K562 (cell line): ENCODE measurements around the gene CEP43. TPM values are rescaled to one million over a fixed set of nuclear protein-coding genes. Genes with fewer than 3 reads are reported as not detected.

Experiments
- ATAC-seq: fragments of 200-7000 bp; cut with Tn5 transposase; 3 replicates; pipeline ENCODE4 v1.9.1; 2020; ENCODE audit warnings: moderate library complexity
- BruUV-seq: library from RNA; stranded (reverse); fragments of 400-500 nt; replicated peaks from 2 replicates; lab custom pipeline; 2021; lab: Mats Ljungman, UMichigan
- CTCF ChIA-PET: fragments of 300-600 bp; formaldehyde crosslinking; extraction: SDS; loops from one replicate; lab custom pipeline; 2021; ENCODE audit warnings: low intra/inter-chr PET ratio; lab: Yijun Ruan, JAX
- POLR2A ChIA-PET: fragments of 300-600, 350-650 bp; sonication (Branson Sonifier 250); formaldehyde crosslinking; extraction: SDS; loops from one replicate; lab custom pipeline; 2021; ENCODE audit warnings: antibody characterized with exemption, inconsistent platforms; lab: Yijun Ruan, JAX
- DNase-seq, 4 experiments: peaks; one replicate each; pipeline versions ENCODE4 v3.0.0 to v3.0.0-alpha.2; 2011 to 2018; ENCODE audit warnings: low spot score in 3 of 4, mixed read lengths in 3 of 4; ENCODE audit errors: extremely low read depth in 1 of 4
- FAIRE-seq: peaks from 2 replicates; lab custom pipeline; 2011; peaks lifted over from hg19 to GRCh38; lab: Jason Lieb, UNC
- H2AFZ ChIP-seq: 2 replicates; pipeline ENCODE4 v1.6.0; 2011; ENCODE audit warnings: low read depth, low read length, control low read depth, inconsistent platforms
- H3K27ac ChIP-seq: fragments of 200-600 bp; 3 replicates; pipeline ENCODE4 v1.8.0; 2011; ENCODE audit warnings: low read depth, mild to moderate bottlenecking, control low read depth, inconsistent platforms, low read length, moderate library complexity, mixed read lengths; ENCODE audit errors: extremely low read depth
- H3K27me3 ChIP-seq, 2 experiments: fragments of 300-600 bp in 1 of 2; 2 replicates in 1 of 2; 3 replicates in 1 of 2; pipeline versions ENCODE4 v1.6.0 to v1.8.0; 2011; ENCODE audit warnings: inconsistent platforms in 2 of 2, low read length in 2 of 2, mild to moderate bottlenecking in 1 of 2, mixed read lengths in 1 of 2, moderate library complexity in 1 of 2; ENCODE audit not compliant: control insufficient read depth in 2 of 2, insufficient read depth in 2 of 2
- H3K36me3 ChIP-seq: fragments of 300-600 bp; 3 replicates; pipeline ENCODE4 v1.8.0; 2011; ENCODE audit warnings: mild to moderate bottlenecking, low read length, inconsistent platforms; ENCODE audit not compliant: control insufficient read depth, insufficient read depth
- H3K4me1 ChIP-seq, 2 experiments: fragments of 200-600 bp in 1 of 2; replicated peaks in 1 of 2; 2 replicates in 1 of 2; 3 replicates in 1 of 2; pipeline versions ENCODE4 v1.5.1 to v1.8.0; 2011; ENCODE audit warnings: inconsistent platforms in 2 of 2, low read length in 2 of 2, mild to moderate bottlenecking in 1 of 2, mixed read lengths in 1 of 2, moderate library complexity in 1 of 2; ENCODE audit not compliant: control insufficient read depth in 2 of 2, insufficient read depth in 2 of 2
- H3K4me2 ChIP-seq: 2 replicates; pipeline ENCODE4 v1.6.1; 2011; ENCODE audit warnings: low read length, control low read depth, inconsistent platforms, mixed read lengths; ENCODE audit not compliant: insufficient read depth
- H3K4me3 ChIP-seq: fragments of 200-600 bp; sonication (generic), shearing (Covaris generic); 2 replicates; pipeline ENCODE4 v1.5.1; 2016; ENCODE audit warnings: control low read depth, inconsistent platforms
- H3K79me2 ChIP-seq: fragments of 200-600 bp; 3 replicates; pipeline ENCODE4 v1.8.0; 2011; ENCODE audit warnings: low read length, inconsistent platforms; ENCODE audit not compliant: control insufficient read depth, insufficient read depth
- H3K9ac ChIP-seq, 2 experiments: 2 replicates each; pipeline versions ENCODE4 v1.6.0 to v1.6.1; 2011; ENCODE audit warnings: low read depth in 2 of 2, low read length in 2 of 2, control low read depth in 1 of 2, inconsistent platforms in 1 of 2, mild to moderate bottlenecking in 1 of 2, mixed read lengths in 1 of 2; ENCODE audit not compliant: insufficient read depth in 1 of 2
- H3K9me1 ChIP-seq: one replicate; pipeline ENCODE4 v1.6.0; 2011; ENCODE audit warnings: inconsistent platforms, mild to moderate bottlenecking, low read length, moderate library complexity; ENCODE audit not compliant: control insufficient read depth, insufficient read depth
- H3K9me3 ChIP-seq: replicated peaks from 2 replicates; pipeline ENCODE4 v1.5.1; 2011; ENCODE audit warnings: low read depth, low read length, inconsistent platforms; ENCODE audit not compliant: control insufficient read depth, insufficient read depth
- H4K20me1 ChIP-seq: replicated peaks from 2 replicates; pipeline ENCODE4 v1.6.1; 2011; ENCODE audit warnings: low read length, inconsistent platforms, mixed read lengths; ENCODE audit not compliant: control insufficient read depth, insufficient read depth
- ADNP ChIP-seq: fragments of 200-800 bp; sonication (Bioruptor generic); IDR thresholded peaks from 2 replicates; pipeline ENCODE4 v1.6.1; 2016; ENCODE audit warnings: missing genetic modification characterization, missing compliant biosample characterization
- ARID1B ChIP-seq: fragments of 450-650 bp; IDR thresholded peaks from 2 replicates; pipeline ENCODE4 v1.6.1; 2016; ENCODE audit warnings: antibody characterized with exemption, mild to moderate bottlenecking, inconsistent platforms
- CBFA2T2 ChIP-seq: fragments of 450-650 bp; conservative IDR thresholded peaks from 2 replicates; pipeline ENCODE4 v1.6.1; 2017; ENCODE audit warnings: mild to moderate bottlenecking
- CBFA2T3 ChIP-seq: fragments of 450-650 bp; IDR thresholded peaks from 2 replicates; pipeline ENCODE4 v1.6.1; 2017
- GABPB1 ChIP-seq: sonication (generic); formaldehyde crosslinking; IDR thresholded peaks from 2 replicates; pipeline ENCODE4 v1.8.0; 2022; ENCODE audit warnings: mild to moderate bottlenecking, missing genetic modification reagents
- MEF2D ChIP-seq: conservative IDR thresholded peaks from 2 replicates; pipeline ENCODE4 v1.6.1; 2016; ENCODE audit warnings: low read depth, missing genetic modification characterization, missing compliant biosample characterization
- MTA2 ChIP-seq: fragments of 450-650 bp; IDR thresholded peaks from 2 replicates; pipeline ENCODE4 v1.6.1; 2016; ENCODE audit warnings: low read depth
- NR2C1 ChIP-seq, 2 experiments: fragments of 450-650 bp; IDR thresholded peaks; 2 replicates each; pipeline ENCODE4 v1.6.1; 2017; ENCODE audit warnings: mild to moderate bottlenecking in 2 of 2, antibody characterized with exemption in 1 of 2, inconsistent platforms in 1 of 2, missing compliant biosample characterization in 1 of 2, missing genetic modification characterization in 1 of 2
- SMARCA4 ChIP-seq: fragments of 450-650 bp; IDR thresholded peaks from 2 replicates; pipeline ENCODE4 v1.6.1; 2016
- SPI1 ChIP-seq: IDR thresholded peaks from 2 replicates; pipeline ENCODE4 v1.6.1; 2011; ENCODE audit warnings: low read depth, low read length, control low read depth, borderline replicate concordance
- TAL1 ChIP-seq: fragments of 450-650 bp; IDR thresholded peaks from 2 replicates; pipeline ENCODE4 v1.6.1; 2016; ENCODE audit warnings: mild to moderate bottlenecking
- TCF3 ChIP-seq: sonication (generic); formaldehyde crosslinking; IDR thresholded peaks from 2 replicates; pipeline ENCODE4 v1.4.0; 2020; ENCODE audit warnings: mild to moderate bottlenecking, missing genetic modification reagents
- ZNF24 ChIP-seq: fragments of 450-650 bp; IDR thresholded peaks from 2 replicates; pipeline ENCODE4 v1.6.1; 2016
- WGBS: fragments of 100-300 bp; shearing (Covaris generic); methylation state at CpG from one replicate; pipeline ENCODE4 v1.1.6; 2016; ENCODE audit warnings: low coverage, mixed read lengths; ENCODE audit not compliant: insufficient coverage; ENCODE audit errors: missing lambda C conversion rate; 5-methylcytosine and 5-hydroxymethylcytosine counted together
- in situ Hi-C: fragments of 300-500 bp; cut with MboI; formaldehyde crosslinking; loops from 4 replicates; pipeline ENCODE4 v1.15.0; 2018; ENCODE audit warnings: inconsistent platforms, mixed read lengths
- intact Hi-C: fragments of 100-400 bp; cut with micrococcal nuclease; formaldehyde crosslinking; loops from 2 replicates; pipeline ENCODE4 v1.14.2; 2022
- polyA plus RNA-seq, 8 experiments: library from polyadenylated mRNA; depleted of rRNA in 4 of 8; stranded (reverse) in 5 of 8; unstranded in 3 of 8; fragments of >200 nt; fragmentation: Nextera tagmentation in 2 of 8; fragmentation: Illumina TruSeq in 1 of 8; extraction: Ambion mirVana in 2 of 8; extraction: Trizol in 1 of 8; gene quantifications; 2 replicates each; pipeline versions ENCODE4 v1.2.1 to v1.2.3, GENCODE V29; 2011 to 2014; ENCODE audit warnings: inconsistent platforms in 1 of 8, missing spikeins in 1 of 8
- total RNA-seq, 7 experiments: library from RNA; depleted of rRNA in 6 of 7; stranded (reverse); fragments of >200 nt in 6 of 7; fragmentation: Illumina TruSeq in 2 of 7; extraction: Trizol in 2 of 7; gene quantifications; 2 replicates each; pipeline versions ENCODE4 v1.2.1 to v1.2.3, GENCODE V29; 2011 to 2021; ENCODE audit warnings: low replicate concordance in 1 of 7

Gene CEP43
- total and polyA plus RNA-seq, 9 of the 15 experiments (the other 6 are each of a cell fraction or from before 2014, with no cell fraction given) = 15.2 to 55.7 (median 47.4) TPM

- no peaks in the 10 kb centered on the region for H4K20me1 ChIP-seq
- BruUV-seq = no TSS peak
Measured at GRCh38 chr6:167030222-167031072, 31.2 kb downstream of the CEP43 start.

More at GRCh38 chr6:167030222-167031072, 31.2 kb downstream of the CEP43 start:
- H3K4me3 ChIP-seq = no peak overlapping the region
- no peaks in the 10 kb centered on the region for H3K27me3 ChIP-seq
- H3K27ac ChIP-seq = peak overlapping the region; percentile 8; the same call in 1 of the 3 replicates
- ChIA-PET CTCF (no interaction called here), POLR2A (interaction anchor here (1.0 to 1.6 kb wide), 3 partner anchors 11 to 17 kb away, joined by 3 to 6 read pairs (median 5); no protein-coding TSS in a partner anchor)
- H3K9ac ChIP-seq = peak overlapping the region; percentile 0 to 5; a peak in 1 of 4 replicates
- peak overlapping the region; percentile 19 for H3K4me2 ChIP-seq
- DNase-seq (peak in 2 of 4 experiments; percentile 39 to 51), ATAC-seq (peak; percentile 73), FAIRE-seq (peak; percentile 26)
- no peaks in the 10 kb centered on the region for H3K79me2 ChIP-seq
- H3K4me1 ChIP-seq = peaks cover 0 to 9% of the 10 kb centered on the region in 2 experiments; a peak in 3 of 5 replicates
- TF ChIP-seq SMARCA4 (0 out of 2 replicates have a peak, but pooled peaks have one; percentile 21), GABPB1 (CRISPR knock-in tag) (no peak), TCF3 (CRISPR knock-in tag) (peak; percentile 55), SPI1 (peak; percentile 52; the same call in 1 of the 2 replicates), MTA2 (peak; percentile 36; the same call in 1 of the 2 replicates), CBFA2T2 (peak; percentile 43; the same call in 1 of the 2 replicates), ADNP (tag) (no peak), ARID1B (peak; percentile 58), ZNF24 (0 out of 2 replicates have a peak, but pooled peaks have one; percentile 13), TAL1 (peak; percentile 57), CBFA2T3 (peak; percentile 71), NR2C1 (IDR thresholded peaks at IDR 0.05) (peak; percentile 30; the same call in 1 of the 2 replicates), NR2C1 (tag; IDR thresholded peaks at IDR 0.05) (0 out of 2 replicates have a peak, but pooled peaks have one; percentile 19), MEF2D (tag) (no peak)
- intact Hi-C loops = no loop called here
- H2AFZ ChIP-seq = no peak overlapping the region
- no peaks in the 10 kb centered on the region for H3K9me3 ChIP-seq
- WGBS = 55% methylated on average over 11 of the region's 11 CpGs
- in situ Hi-C loops = no loop called here
- no peaks in the 10 kb centered on the region for H3K9me1 ChIP-seq
- peaks cover 92% of the 10 kb centered on the region for H3K36me3 ChIP-seq
